AG09319 (cell line): ENCODE results near the gene PLEKHG2.
"Not testable (repeated sequence)": the region's sequence is repeated elsewhere in the genome, so short reads cannot be mapped to it uniquely, and the experiment has no call there.

ENCODE experiments used
- DNase-seq: peaks from one replicate; pipeline ENCODE4 v3.0.0-alpha.2; 2010; ENCODE audit warnings: low read depth; ENCODE audit errors: extremely low read depth
- CTCF ChIP-seq: IDR thresholded peaks from 2 replicates; pipeline ENCODE4 v1.5.1; 2011; ENCODE audit warnings: low read depth, mild to moderate bottlenecking, inconsistent platforms, low read length, moderate library complexity

PLEKHG2 gene

GRCh38 chr19:39370735-39371134 is 41.7 kb upstream of the PLEKHG2 start:
- TF ChIP-seq CTCF: no peak
- DNase-seq: no peak

- TF ChIP-seq CTCF: no peak
- DNase-seq: peak; percentile 95
Measured at GRCh38 chr19:39372047-39372802, 40.2 kb upstream of the PLEKHG2 start.

GRCh38 chr19:39372941-39373340 is 39.5 kb upstream of the PLEKHG2 start:
- DNase-seq: no peak
- TF ChIP-seq CTCF: no peak

- DNase-seq: no peak
- no peak for TF ChIP-seq CTCF
Measured at GRCh38 chr19:39375929-39376328, 36.5 kb upstream of the PLEKHG2 start.

GRCh38 chr19:39377373-39378362 is 34.8 kb upstream of the PLEKHG2 start:
- TF ChIP-seq CTCF: no peak
- no peak for DNase-seq

GRCh38 chr19:39379366-39379765 is 33.1 kb upstream of the PLEKHG2 start:
- not testable (repeated sequence) for DNase-seq

- no peak for DNase-seq
- TF ChIP-seq CTCF: no peak
Measured at GRCh38 chr19:39379865-39380396, 32.5 kb upstream of the PLEKHG2 start.
